Sigmoid colon (tissue), 4 donors: ENCODE data around the gene ZBTB7A.

Source experiments
- CTCF ChIP-seq, 4 experiments: fragments of 450-650 bp in 3 of 4; fragments of 200-600 bp in 1 of 4; IDR thresholded peaks; one replicate each; pipeline ENCODE4 v1.5.1; 2016 to 2019; ENCODE audit warnings: antibody characterized with exemption in 4 of 4, mild to moderate bottlenecking in 3 of 4, moderate library complexity in 2 of 4
- POLR2A ChIP-seq, 2 donors: fragments of 450-650 bp; IDR thresholded peaks; one replicate each; pipeline ENCODE4 v1.6.1; 2016; ENCODE audit warnings: antibody characterized with exemption in 2 of 2, mild to moderate bottlenecking in 2 of 2, moderate library complexity in 2 of 2
- POLR2AphosphoS5 ChIP-seq, 4 donors: sonication (generic); formaldehyde crosslinking; IDR thresholded peaks; one replicate each; pipeline ENCODE4 v1.6.1; 2017; ENCODE audit warnings: antibody characterized with exemption in 4 of 4

- TF ChIP-seq CTCF (IDR thresholded peaks at IDR 0.05), result no peak
- TF ChIP-seq POLR2A (IDR thresholded peaks at IDR 0.05), result no peak
- peak in 1 of 4 donors; percentile 20 for TF ChIP-seq POLR2AphosphoS5 (IDR thresholded peaks at IDR 0.05)
Observed at GRCh38 chr19:4077800-4078684, 11.3 kb upstream of the ZBTB7A start.
